ENCODE measurements around the gene DCC.

DCC gene

GRCh38 chr18:52903857-52904256, 563.9 kb downstream of the DCC start:
- peak; percentile 46 for TF ChIP-seq CTCF (IDR thresholded peaks at IDR 0.05; ENCODE audit: low read depth, low read length)
- DNase-seq, result peak; percentile 23
- no peak overlapping the region for H3K4me3 ChIP-seq (ENCODE audit: low read depth, low read length)
- no peaks in the 10 kb centered on the region for H3K27me3 ChIP-seq
- no peaks in the 10 kb centered on the region for H3K36me3 ChIP-seq
- H3K9me3 ChIP-seq, result no peaks in the 10 kb centered on the region
- H3K4me1 ChIP-seq, result no peaks in the 10 kb centered on the region

GRCh38 chr18:52907543-52908308, 567.7 kb downstream of the DCC start:
- H3K9me3 ChIP-seq, result no peaks in the 10 kb centered on the region
- H3K4me3 ChIP-seq (ENCODE audit: low read depth, low read length), result no peak overlapping the region
- H3K4me1 ChIP-seq, result no peaks in the 10 kb centered on the region
- H3K36me3 ChIP-seq, result no peaks in the 10 kb centered on the region
- no peak for TF ChIP-seq CTCF (IDR thresholded peaks at IDR 0.05; ENCODE audit: low read depth, low read length)
- no peaks in the 10 kb centered on the region for H3K27me3 ChIP-seq
- no peak for DNase-seq

GRCh38 chr18:52914148-52914547, 574.2 kb downstream of the DCC start:
- no peaks in the 10 kb centered on the region for H3K36me3 ChIP-seq
- H3K4me1 ChIP-seq, result no peaks in the 10 kb centered on the region
- no peak for DNase-seq
- H3K27me3 ChIP-seq, result no peaks in the 10 kb centered on the region
- H3K9me3 ChIP-seq, result no peaks in the 10 kb centered on the region
- no peak overlapping the region for H3K4me3 ChIP-seq (ENCODE audit: low read depth, low read length)
- TF ChIP-seq CTCF (IDR thresholded peaks at IDR 0.05; ENCODE audit: low read depth, low read length), result no peak

- Histone ChIP-seq H3K36me3 (no peaks in the 10 kb centered on the region), H3K4me3 (ENCODE audit: low read depth, low read length) (no peak overlapping the region)
Measured at GRCh38 chr18:52920665-52921064, 580.7 kb downstream of the DCC start.

GRCh38 chr18:52933356-52933755, 593.4 kb downstream of the DCC start:
- Histone ChIP-seq H3K27me3 (no peaks in the 10 kb centered on the region), H3K4me1 (no peaks in the 10 kb centered on the region), H3K36me3 (no peaks in the 10 kb centered on the region), H3K9me3 (no peaks in the 10 kb centered on the region), H3K4me3 (ENCODE audit: low read depth, low read length) (no peak overlapping the region)
- TF ChIP-seq CTCF (IDR thresholded peaks at IDR 0.05; ENCODE audit: low read depth, low read length), result no peak
- DNase-seq, result no peak

More at GRCh38 chr18:52920665-52921064, 580.7 kb downstream of the DCC start:
- no peaks in the 10 kb centered on the region for H3K9me3 ChIP-seq
- H3K4me1 ChIP-seq, result no peaks in the 10 kb centered on the region
- no peak for TF ChIP-seq CTCF (IDR thresholded peaks at IDR 0.05; ENCODE audit: low read depth, low read length)
- no peak for DNase-seq
- H3K27me3 ChIP-seq, result no peaks in the 10 kb centered on the region

GRCh38 chr18:52936931-52937330, 596.9 kb downstream of the DCC start:
- DNase-seq, result no peak
- TF ChIP-seq CTCF (IDR thresholded peaks at IDR 0.05; ENCODE audit: low read depth, low read length), result no peak
- Histone ChIP-seq H3K27me3 (no peaks in the 10 kb centered on the region), H3K36me3 (no peaks in the 10 kb centered on the region), H3K4me3 (ENCODE audit: low read depth, low read length) (no peak overlapping the region), H3K4me1 (no peaks in the 10 kb centered on the region), H3K9me3 (no peaks in the 10 kb centered on the region)

Measured in BE2C (cell line).